OCI-LY3 (cell line): ENCODE measurements around the gene TMEM150B.

Experiments used
- CTCF ChIP-seq: fragments of 200-600, 300-600 bp; sonication (generic); IDR thresholded peaks from 2 replicates; pipeline ENCODE4 v1.5.1; 2014; ENCODE audit warnings: antibody characterized with exemption, low read length, low read depth
- EZH2phosphoT487 ChIP-seq: fragments of 200-600 bp; shearing (Covaris generic); IDR thresholded peaks from 2 replicates; pipeline ENCODE4 v1.6.1; 2018; ENCODE audit warnings: antibody characterized with exemption, mixed run types, low read depth

GRCh38 chr19:55279770-55280643, 45.1 kb downstream of the TMEM150B start, which contains the start of gene HSPBP1:
- TF ChIP-seq CTCF: no peak
- TF ChIP-seq EZH2phosphoT487: no peak
